Smooth muscle cell (in vitro differentiated cells): ENCODE measurements around the gene CA12. TPM values are rescaled to one million over a fixed set of nuclear protein-coding genes. Genes with fewer than 3 reads are reported as not detected.
"Not testable (repeated sequence)": the region's sequence is repeated elsewhere in the genome, so short reads cannot be mapped to it uniquely, and the experiment has no call there.

Experiments
- DNase-seq: peaks from one replicate; lab custom pipeline; 2025; ENCODE audit not compliant: unreplicated experiment; lab: John Stamatoyannopoulos, UW
- H2AFZ ChIP-seq: fragments of 200-600 bp; sonication (generic); 2 replicates; pipeline ENCODE4 v1.6.0; 2016; ENCODE audit warnings: antibody characterized with exemption, low read depth, mild to moderate bottlenecking
- H3F3A ChIP-seq: fragments of 200-600 bp; sonication (generic); 2 replicates; pipeline ENCODE4 v1.6.0; 2017; ENCODE audit warnings: antibody characterized with exemption, low read depth
- H3K27ac ChIP-seq: fragments of 200-600 bp; sonication (generic); 2 replicates; pipeline ENCODE4 v1.5.1; 2016; ENCODE audit warnings: low read depth, mild to moderate bottlenecking
- H3K27me3 ChIP-seq: fragments of 200-600 bp; sonication (generic); 2 replicates; pipeline ENCODE4 v1.6.1; 2016; ENCODE audit warnings: low read depth, mild to moderate bottlenecking
- H3K36me3 ChIP-seq: fragments of 200-600 bp; sonication (generic); 2 replicates; pipeline ENCODE4 v1.5.1; 2016; ENCODE audit warnings: low read depth
- H3K4me1 ChIP-seq: fragments of 200-600 bp; sonication (generic); 2 replicates; pipeline ENCODE4 v1.5.1; 2016; ENCODE audit warnings: low read depth
- H3K4me2 ChIP-seq: fragments of 200-600 bp; sonication (generic); 2 replicates; pipeline ENCODE4 v1.6.0; 2016; ENCODE audit warnings: mild to moderate bottlenecking
- H3K4me3 ChIP-seq: fragments of 200-600 bp; sonication (generic); 2 replicates; pipeline ENCODE4 v1.5.1; 2016; ENCODE audit warnings: mild to moderate bottlenecking
- H3K79me2 ChIP-seq: fragments of 200-600 bp; sonication (generic); 2 replicates; pipeline ENCODE4 v1.6.0; 2016; ENCODE audit warnings: low read depth, mild to moderate bottlenecking
- H3K9ac ChIP-seq: fragments of 200-600 bp; sonication (generic); 2 replicates; pipeline ENCODE4 v1.6.0; 2016; ENCODE audit warnings: low read depth
- H3K9me3 ChIP-seq: fragments of 200-600 bp; sonication (generic); replicated peaks from 2 replicates; pipeline ENCODE4 v1.5.1; 2016; ENCODE audit warnings: low read depth
- H4K20me1 ChIP-seq: fragments of 200-600 bp; sonication (generic); 2 replicates; pipeline ENCODE4 v1.6.0; 2016; ENCODE audit warnings: low read depth
- WGBS: methylation state at CpG from one replicate; pipeline ENCODE4 v1.1.7; 2016; ENCODE audit warnings: low lambda C conversion rate; 5-methylcytosine and 5-hydroxymethylcytosine counted together
- polyA plus RNA-seq: library from polyadenylated mRNA; unstranded; fragments of >200 nt; fragmentation: Nextera tagmentation; extraction: Ambion mirVana; gene quantifications from 2 replicates; pipeline ENCODE4 v1.2.1, GENCODE V29; 2016
- total RNA-seq: library from RNA; depleted of rRNA; stranded (reverse); fragments of >200 nt; gene quantifications from 2 replicates; pipeline ENCODE4 v1.2.3, GENCODE V29; 2014
- TF ChIP-seq, protein P1 (sequence below): fragments of 200-600 bp; sonication (generic); IDR thresholded peaks from 2 replicates; pipeline ENCODE4 v1.5.1; 2017; ENCODE audit warnings: borderline replicate concordance, mild to moderate bottlenecking, antibody characterized with exemption; ENCODE audit not compliant: insufficient read depth, poor library complexity, severe bottlenecking

Gene CA12
- total and polyA plus RNA-seq, 2 experiments from 2014 or later, result 13.5 to 14.0 TPM

DNA sequence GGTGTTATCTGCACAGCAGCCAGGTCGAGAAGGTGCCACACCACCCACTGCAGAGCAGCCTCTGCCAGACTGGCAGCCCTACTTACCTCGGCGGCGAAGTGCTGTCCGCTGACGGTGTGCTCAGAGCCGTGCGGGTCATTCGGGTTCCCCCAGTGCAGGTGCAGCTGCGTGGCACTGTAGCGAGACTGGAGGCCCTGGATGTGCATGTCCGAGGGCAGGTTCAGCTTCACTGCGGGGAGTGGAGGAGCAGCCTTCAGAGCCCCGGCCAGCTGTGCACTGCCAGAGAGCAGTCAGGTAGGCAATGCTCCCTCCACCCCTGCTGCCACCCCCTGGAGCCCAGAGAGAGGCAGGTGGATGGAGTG is 36.3 kb downstream of the CA12 start:
- no peak overlapping the region for H3K27ac ChIP-seq
- no peak overlapping the region for H3K9ac ChIP-seq
- H3K27me3 ChIP-seq, result no peaks in the 10 kb centered on the region
- 97% methylated on average over 14 of the region's 14 CpGs for WGBS
- no peak overlapping the region for H3K4me3 ChIP-seq
- H2AFZ ChIP-seq, result no peak overlapping the region
- peaks cover 10% of the 10 kb centered on the region for H3F3A ChIP-seq
- no peak for DNase-seq
- peaks cover 25% of the 10 kb centered on the region for H3K4me1 ChIP-seq
- no peaks in the 10 kb centered on the region for H4K20me1 ChIP-seq
- no peaks in the 10 kb centered on the region for H3K36me3 ChIP-seq
- no peaks in the 10 kb centered on the region for H3K79me2 ChIP-seq
- TF ChIP-seq, protein P1, sequence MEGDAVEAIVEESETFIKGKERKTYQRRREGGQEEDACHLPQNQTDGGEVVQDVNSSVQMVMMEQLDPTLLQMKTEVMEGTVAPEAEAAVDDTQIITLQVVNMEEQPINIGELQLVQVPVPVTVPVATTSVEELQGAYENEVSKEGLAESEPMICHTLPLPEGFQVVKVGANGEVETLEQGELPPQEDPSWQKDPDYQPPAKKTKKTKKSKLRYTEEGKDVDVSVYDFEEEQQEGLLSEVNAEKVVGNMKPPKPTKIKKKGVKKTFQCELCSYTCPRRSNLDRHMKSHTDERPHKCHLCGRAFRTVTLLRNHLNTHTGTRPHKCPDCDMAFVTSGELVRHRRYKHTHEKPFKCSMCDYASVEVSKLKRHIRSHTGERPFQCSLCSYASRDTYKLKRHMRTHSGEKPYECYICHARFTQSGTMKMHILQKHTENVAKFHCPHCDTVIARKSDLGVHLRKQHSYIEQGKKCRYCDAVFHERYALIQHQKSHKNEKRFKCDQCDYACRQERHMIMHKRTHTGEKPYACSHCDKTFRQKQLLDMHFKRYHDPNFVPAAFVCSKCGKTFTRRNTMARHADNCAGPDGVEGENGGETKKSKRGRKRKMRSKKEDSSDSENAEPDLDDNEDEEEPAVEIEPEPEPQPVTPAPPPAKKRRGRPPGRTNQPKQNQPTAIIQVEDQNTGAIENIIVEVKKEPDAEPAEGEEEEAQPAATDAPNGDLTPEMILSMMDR, result no peak
- no peaks in the 10 kb centered on the region for H3K9me3 ChIP-seq
- H3K4me2 ChIP-seq, result no peak overlapping the region

DNA sequence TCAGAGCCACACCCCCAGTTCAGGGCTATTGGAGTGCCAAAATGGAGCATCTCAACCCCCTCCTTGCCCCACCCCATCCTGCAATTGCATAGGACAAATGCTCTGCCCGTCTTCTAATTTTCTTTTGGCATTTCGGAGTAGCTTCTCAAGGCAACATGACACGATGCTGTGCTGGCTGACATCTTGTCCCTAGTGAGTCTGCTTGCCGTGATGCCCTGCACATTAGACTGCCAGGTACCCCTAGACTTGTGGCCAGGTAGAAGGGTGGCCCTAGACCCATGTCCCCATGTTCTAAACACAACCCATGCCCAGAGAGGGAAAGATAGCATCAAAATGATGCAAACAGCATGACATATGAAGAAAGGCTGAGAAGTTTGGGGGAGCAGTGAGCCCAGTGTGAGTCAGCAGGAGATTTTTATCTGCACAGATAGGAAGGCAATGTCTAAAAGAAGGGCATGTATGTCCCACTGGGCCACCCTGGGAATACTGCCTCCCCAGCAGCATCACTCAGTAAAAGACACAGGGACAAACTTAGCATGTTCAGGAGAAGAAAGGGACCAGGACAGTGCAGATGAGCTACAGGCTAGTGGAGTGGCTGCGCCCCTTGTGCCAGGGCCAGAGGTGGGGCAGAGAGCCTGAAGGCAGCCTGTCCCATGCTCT is 36.8 kb downstream of the CA12 start:
- 92% methylated on average over 5 of the region's 5 CpGs for WGBS
- Histone ChIP-seq H3K4me2 (no peak overlapping the region), H4K20me1 (no peaks in the 10 kb centered on the region), H3K36me3 (no peaks in the 10 kb centered on the region), H3K79me2 (no peaks in the 10 kb centered on the region), H3K4me1 (peaks cover 25% of the 10 kb centered on the region), H3K27me3 (no peaks in the 10 kb centered on the region), H3F3A (peaks cover 10% of the 10 kb centered on the region), H3K9ac (no peak overlapping the region), H3K27ac (no peak overlapping the region), H3K4me3 (no peak overlapping the region), H2AFZ (no peak overlapping the region), H3K9me3 (no peaks in the 10 kb centered on the region)
- DNase-seq, result no peak
- TF ChIP-seq, protein P1, result no peak

DNA sequence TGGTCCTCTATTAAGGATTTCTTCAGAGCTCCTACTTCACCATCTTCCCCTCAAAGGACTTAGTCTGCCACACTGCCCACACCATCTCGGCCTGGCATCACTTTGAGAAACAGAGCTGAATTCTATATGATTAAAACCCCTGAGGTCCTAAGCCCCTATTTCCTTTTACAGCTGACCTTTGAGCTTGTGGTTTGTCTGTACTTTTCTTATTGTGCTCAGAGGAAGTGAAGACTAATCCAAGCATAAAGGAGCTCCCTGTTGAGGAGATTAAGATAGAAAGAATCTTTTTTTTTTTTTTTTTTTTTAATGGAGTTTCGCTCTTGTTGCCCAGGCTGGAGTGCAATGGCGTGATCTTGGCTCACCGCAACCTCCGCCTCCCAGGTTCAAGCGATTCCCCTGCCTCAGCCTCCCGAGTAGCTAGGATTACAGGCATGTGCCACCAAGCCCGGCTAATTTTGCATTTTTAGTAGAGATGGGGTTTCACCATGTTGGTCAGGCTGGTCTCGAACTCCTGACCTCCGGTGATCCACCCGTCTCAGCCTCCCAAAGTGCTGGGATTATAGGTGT is 38.6 kb downstream of the CA12 start:
- not testable (repeated sequence) for H3K27ac ChIP-seq, H4K20me1 ChIP-seq, DNase-seq, H3K27me3 ChIP-seq, H2AFZ ChIP-seq, H3K4me3 ChIP-seq, H3K36me3 ChIP-seq, H3K79me2 ChIP-seq, H3K9me3 ChIP-seq, H3F3A ChIP-seq, H3K9ac ChIP-seq
- 62% methylated on average over 11 of the region's 11 CpGs for WGBS
- peaks cover 25% of the 10 kb centered on the region for H3K4me1 ChIP-seq
- peak overlapping the region; percentile 64 for H3K4me2 ChIP-seq

DNA sequence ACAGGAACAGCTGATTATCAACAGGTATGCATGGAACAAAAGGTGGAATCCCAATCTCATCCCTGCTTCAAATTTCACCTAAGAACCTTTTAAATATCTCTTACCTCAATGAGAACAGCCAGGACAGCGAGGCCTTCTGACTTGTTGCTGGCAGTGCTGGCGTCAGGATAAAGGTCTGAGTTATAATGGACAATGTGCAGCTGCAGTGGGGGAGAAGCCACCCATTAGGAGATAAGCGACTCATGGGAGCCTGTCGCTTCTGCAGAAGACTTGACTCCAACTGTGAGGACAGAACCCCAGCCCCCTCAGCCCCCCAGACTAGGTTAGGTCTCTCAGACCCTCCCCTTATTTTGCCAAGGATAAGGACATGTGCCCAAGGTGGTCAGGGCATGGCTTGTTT is 39.7 kb downstream of the CA12 start:
- Histone ChIP-seq H3K4me3 (no peak overlapping the region), H3K27me3 (no peaks in the 10 kb centered on the region), H3K36me3 (no peaks in the 10 kb centered on the region), H4K20me1 (no peaks in the 10 kb centered on the region), H3K4me1 (peaks cover 14% of the 10 kb centered on the region), H2AFZ (no peak overlapping the region), H3K4me2 (no peak overlapping the region), H3K79me2 (no peaks in the 10 kb centered on the region), H3F3A (peaks cover 4% of the 10 kb centered on the region), H3K9me3 (no peaks in the 10 kb centered on the region), H3K9ac (no peak overlapping the region), H3K27ac (no peak overlapping the region)
- TF ChIP-seq, protein P1, result no peak
- 81% methylated on average over 4 of the region's 4 CpGs for WGBS
- no peak for DNase-seq
